Osteoblast (primary cell): Measurements from ENCODE around the gene CILP2. TPM values are rescaled to one million over a fixed set of nuclear protein-coding genes. Genes with fewer than 3 reads are reported as not detected.

Experiments
- DNase-seq: peaks from one replicate; pipeline ENCODE4 v3.0.0; 2011; ENCODE audit warnings: low spot score, mixed read lengths; ENCODE audit not compliant: insufficient read length; ENCODE audit errors: missing footprints
- H2AFZ ChIP-seq: 2 replicates; pipeline ENCODE4 v1.6.0; 2011; ENCODE audit warnings: mild to moderate bottlenecking, low read length
- H3K27ac ChIP-seq: 2 replicates; pipeline ENCODE4 v1.5.1; 2011; ENCODE audit warnings: mild to moderate bottlenecking, low read depth, low read length, moderate library complexity
- H3K27me3 ChIP-seq: 2 replicates; pipeline ENCODE4 v1.6.0; 2012; ENCODE audit warnings: mild to moderate bottlenecking, control low read depth, inconsistent platforms, low read length, moderate library complexity; ENCODE audit not compliant: insufficient read depth
- H3K36me3 ChIP-seq: 2 replicates; pipeline ENCODE4 v1.5.1; 2011; ENCODE audit warnings: mild to moderate bottlenecking, low read length, control low read depth, moderate library complexity; ENCODE audit not compliant: insufficient read depth
- H3K4me1 ChIP-seq: 2 replicates; pipeline ENCODE4 v1.5.1; 2011; ENCODE audit warnings: mild to moderate bottlenecking, low read length, control low read depth, moderate library complexity; ENCODE audit not compliant: insufficient read depth
- H3K4me2 ChIP-seq: 2 replicates; pipeline ENCODE4 v1.6.0; 2011; ENCODE audit warnings: mild to moderate bottlenecking, low read length; ENCODE audit not compliant: insufficient read depth
- H3K4me3 ChIP-seq: fragments of 200-600 bp; sonication (generic); 3 replicates; pipeline ENCODE4 v1.5.1; 2012; ENCODE audit warnings: mild to moderate bottlenecking, low read length, inconsistent platforms; ENCODE audit not compliant: insufficient read depth
- H3K79me2 ChIP-seq: 2 replicates; pipeline ENCODE4 v1.6.0; 2012; ENCODE audit warnings: mild to moderate bottlenecking, low read length, control low read depth, inconsistent platforms; ENCODE audit not compliant: insufficient read depth
- H3K9me3 ChIP-seq: 2 replicates; pipeline ENCODE4 v1.5.1; 2011; ENCODE audit warnings: low read depth, low read length, control low read depth
- H4K20me1 ChIP-seq: 2 replicates; pipeline ENCODE4 v1.6.0; 2012; ENCODE audit warnings: mild to moderate bottlenecking, low read length, control low read depth; ENCODE audit not compliant: insufficient read depth
- total RNA-seq: library from RNA; depleted of rRNA; stranded (reverse); fragments of >200 nt; gene quantifications from 2 replicates; pipeline ENCODE4 v1.2.3, GENCODE V29; 2012
- TF ChIP-seq, protein P1 (sequence below): IDR thresholded peaks from 2 replicates; pipeline ENCODE4 v1.5.1; 2011; ENCODE audit warnings: mild to moderate bottlenecking, low read depth, low read length, moderate library complexity; ENCODE audit errors: extremely low read depth

The CILP2 gene
- total RNA-seq, 1 donor = 0.72 TPM

DNA sequence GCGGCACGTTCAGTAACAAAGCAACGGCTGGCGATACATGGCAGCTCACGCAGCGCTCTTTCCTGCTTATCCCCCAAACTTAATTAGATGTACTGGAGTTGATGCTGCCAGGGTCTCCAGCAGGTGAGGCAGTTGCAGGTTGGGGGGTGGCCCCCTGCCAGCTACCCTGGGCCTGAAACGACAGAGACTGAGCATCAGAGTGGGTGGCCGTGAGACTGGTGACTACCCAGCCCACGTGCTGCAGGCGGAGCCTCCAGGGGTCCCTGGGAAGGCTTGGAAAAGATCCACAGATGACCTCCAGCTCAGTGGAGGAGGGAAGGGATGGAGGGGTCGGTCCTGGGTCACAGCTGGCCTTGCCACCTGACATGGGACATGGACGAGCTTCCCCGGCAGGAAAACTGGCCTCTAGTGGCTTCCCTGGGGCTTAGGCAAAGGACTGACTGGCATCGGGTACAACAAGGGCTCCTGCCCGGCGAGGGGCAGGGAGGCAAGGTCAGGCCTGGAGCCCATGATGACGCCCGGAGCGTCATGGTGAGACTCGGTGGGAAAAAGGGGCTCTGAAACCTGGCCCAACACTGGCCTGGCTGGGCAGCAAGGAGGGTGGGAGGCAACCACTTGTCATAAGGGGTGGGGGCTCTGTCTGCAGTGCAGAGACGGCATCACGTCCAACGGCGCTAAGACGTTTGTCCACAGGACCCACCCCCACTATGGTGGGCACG is 24.0 kb downstream of the CILP2 start:
- no peak overlapping the region for H3K4me3 ChIP-seq
- no peaks in the 10 kb centered on the region for H4K20me1 ChIP-seq
- H3K79me2 ChIP-seq = no peaks in the 10 kb centered on the region
- peak; percentile 32 for DNase-seq
- H3K27ac ChIP-seq = no peak overlapping the region
- H3K27me3 ChIP-seq = no peaks in the 10 kb centered on the region
- H3K36me3 ChIP-seq = no peaks in the 10 kb centered on the region
- no peak overlapping the region for H2AFZ ChIP-seq
- H3K4me2 ChIP-seq = no peak overlapping the region
- H3K4me1 ChIP-seq = peaks cover 9% of the 10 kb centered on the region
- H3K9me3 ChIP-seq = no peaks in the 10 kb centered on the region
- TF ChIP-seq, protein P1, sequence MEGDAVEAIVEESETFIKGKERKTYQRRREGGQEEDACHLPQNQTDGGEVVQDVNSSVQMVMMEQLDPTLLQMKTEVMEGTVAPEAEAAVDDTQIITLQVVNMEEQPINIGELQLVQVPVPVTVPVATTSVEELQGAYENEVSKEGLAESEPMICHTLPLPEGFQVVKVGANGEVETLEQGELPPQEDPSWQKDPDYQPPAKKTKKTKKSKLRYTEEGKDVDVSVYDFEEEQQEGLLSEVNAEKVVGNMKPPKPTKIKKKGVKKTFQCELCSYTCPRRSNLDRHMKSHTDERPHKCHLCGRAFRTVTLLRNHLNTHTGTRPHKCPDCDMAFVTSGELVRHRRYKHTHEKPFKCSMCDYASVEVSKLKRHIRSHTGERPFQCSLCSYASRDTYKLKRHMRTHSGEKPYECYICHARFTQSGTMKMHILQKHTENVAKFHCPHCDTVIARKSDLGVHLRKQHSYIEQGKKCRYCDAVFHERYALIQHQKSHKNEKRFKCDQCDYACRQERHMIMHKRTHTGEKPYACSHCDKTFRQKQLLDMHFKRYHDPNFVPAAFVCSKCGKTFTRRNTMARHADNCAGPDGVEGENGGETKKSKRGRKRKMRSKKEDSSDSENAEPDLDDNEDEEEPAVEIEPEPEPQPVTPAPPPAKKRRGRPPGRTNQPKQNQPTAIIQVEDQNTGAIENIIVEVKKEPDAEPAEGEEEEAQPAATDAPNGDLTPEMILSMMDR = no peak

DNA sequence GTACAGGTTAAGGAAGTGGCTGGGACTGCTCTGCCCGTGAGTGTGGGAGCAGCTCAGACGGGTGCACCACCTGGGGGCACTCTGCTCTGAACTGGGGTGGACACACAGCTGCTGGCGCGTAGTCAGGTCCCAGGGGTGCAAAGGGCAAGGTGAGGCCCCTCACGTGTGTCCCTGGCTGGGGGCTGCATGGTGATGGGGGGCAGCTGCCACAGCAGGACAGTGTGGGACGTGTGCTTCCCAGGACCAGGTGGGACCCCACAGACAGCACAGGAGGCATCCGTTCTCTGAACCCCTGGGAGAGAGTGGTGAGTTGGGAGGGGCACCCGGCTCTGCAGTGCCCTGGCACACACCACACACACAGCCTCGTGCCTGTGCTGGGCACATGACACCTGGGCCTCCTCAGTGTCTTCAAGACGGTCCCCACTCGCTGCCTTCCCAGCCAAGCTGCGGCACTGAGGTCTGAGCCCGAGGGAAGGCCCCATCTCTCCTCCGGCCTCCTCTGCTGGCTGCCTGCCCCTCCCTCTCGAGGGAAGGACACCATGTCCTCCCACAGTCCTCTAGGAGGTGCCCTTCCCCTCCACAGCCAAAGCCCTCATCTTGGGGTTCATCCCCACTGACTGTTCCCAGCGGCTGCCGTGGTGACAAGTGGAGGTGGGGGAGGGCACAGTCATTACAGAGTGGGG is 24.7 kb downstream of the CILP2 start:
- H4K20me1 ChIP-seq = no peaks in the 10 kb centered on the region
- H3K9me3 ChIP-seq = no peaks in the 10 kb centered on the region
- H3K36me3 ChIP-seq = no peaks in the 10 kb centered on the region
- H2AFZ ChIP-seq = no peak overlapping the region
- peaks cover 9% of the 10 kb centered on the region for H3K4me1 ChIP-seq
- H3K27me3 ChIP-seq = no peaks in the 10 kb centered on the region
- TF ChIP-seq, protein P1 = no peak
- H3K79me2 ChIP-seq = no peaks in the 10 kb centered on the region
- no peak overlapping the region for H3K27ac ChIP-seq
- peak; percentile 87 for DNase-seq
- no peak overlapping the region for H3K4me2 ChIP-seq
- H3K4me3 ChIP-seq = no peak overlapping the region

DNA sequence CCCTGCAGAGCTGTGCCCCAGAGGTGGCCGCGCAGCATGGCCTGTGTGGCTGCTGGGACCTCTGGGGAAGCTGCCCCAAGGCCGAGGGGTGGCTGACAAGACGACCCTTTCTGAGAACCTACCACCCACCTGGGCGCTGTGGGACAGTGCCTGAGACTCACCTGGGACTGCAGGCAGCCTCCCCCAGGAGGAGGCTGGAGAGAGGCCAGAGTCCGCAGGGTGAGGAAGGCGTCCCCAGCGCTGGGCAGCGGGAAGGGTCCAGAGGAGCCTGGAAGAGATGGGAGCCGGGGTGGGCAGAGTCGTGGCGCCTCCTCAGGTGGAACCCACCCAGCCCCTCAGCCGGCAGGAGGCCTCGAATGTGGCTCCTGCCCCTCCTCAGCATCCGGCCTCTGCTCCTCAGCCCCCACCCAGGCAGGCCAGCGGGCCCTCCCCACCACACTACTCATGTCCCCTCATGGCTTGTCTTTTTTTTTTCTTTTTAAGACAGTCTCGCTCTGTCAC is 25.3 kb downstream of the CILP2 start:
- Histone ChIP-seq H3K4me1 (peaks cover 9% of the 10 kb centered on the region), H3K27me3 (no peaks in the 10 kb centered on the region), H4K20me1 (no peaks in the 10 kb centered on the region), H3K4me2 (no peak overlapping the region), H3K9me3 (no peaks in the 10 kb centered on the region), H3K36me3 (no peaks in the 10 kb centered on the region), H3K4me3 (no peak overlapping the region), H2AFZ (no peak overlapping the region), H3K79me2 (no peaks in the 10 kb centered on the region), H3K27ac (no peak overlapping the region)
- peak; percentile 18 for DNase-seq
- TF ChIP-seq, protein P1 = no peak

DNA sequence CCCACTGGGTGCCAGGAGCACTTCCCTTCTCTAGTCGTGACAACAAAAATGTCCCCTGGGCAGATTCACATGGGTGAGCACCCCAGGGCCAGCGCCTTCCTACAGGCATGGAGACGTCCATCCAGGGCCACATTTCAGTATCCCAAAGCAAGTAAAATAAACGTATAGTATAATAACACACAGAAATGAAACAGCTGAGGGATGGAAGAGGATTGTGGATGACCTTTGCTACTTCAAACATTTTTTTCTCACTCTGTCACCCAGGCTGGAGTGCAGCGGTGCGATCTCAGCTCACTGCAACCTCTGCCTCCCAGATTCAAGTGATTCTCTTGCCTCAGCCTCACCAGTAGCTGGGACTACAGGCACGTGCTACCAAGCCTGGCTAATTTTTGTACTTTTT is 28.2 kb downstream of the CILP2 start:
- peak; percentile 89 for DNase-seq
- H3K27ac ChIP-seq = no peak overlapping the region
- H3K4me3 ChIP-seq = no peak overlapping the region
- no peaks in the 10 kb centered on the region for H3K36me3 ChIP-seq
- no peaks in the 10 kb centered on the region for H4K20me1 ChIP-seq
- TF ChIP-seq, protein P1 = no peak
- peaks cover 12% of the 10 kb centered on the region for H3K4me1 ChIP-seq
- no peak overlapping the region for H2AFZ ChIP-seq
- H3K79me2 ChIP-seq = no peaks in the 10 kb centered on the region
- H3K9me3 ChIP-seq = no peaks in the 10 kb centered on the region
- H3K4me2 ChIP-seq = no peak overlapping the region
- H3K27me3 ChIP-seq = no peaks in the 10 kb centered on the region
